Upper lobe of right lung (tissue), 1 donor: Measurements from ENCODE around the gene MACROD1. TPM values are rescaled to one million over a fixed set of nuclear protein-coding genes. Genes with fewer than 3 reads are reported as not detected.
A peak's percentile ranks its signal among the peaks of the same experiment; 100 is the strongest.

Experiments
- ATAC-seq: fragments of 200-7000 bp; cut with Tn5 transposase; one replicate; pipeline ENCODE4 v1.9.1; 2020; ENCODE audit warnings: mild to moderate bottlenecking, moderate library complexity
- DNase-seq: peaks from one replicate; pipeline ENCODE4 v3.0.0-alpha.2; 2020
- H3K27ac ChIP-seq: fragments of 200-600 bp; one replicate; pipeline ENCODE4 v1.8.0; 2022
- H3K27me3 ChIP-seq: fragments of 200-600 bp; one replicate; pipeline ENCODE4 v1.8.0; 2022; ENCODE audit warnings: mild to moderate bottlenecking
- H3K36me3 ChIP-seq: fragments of 200-600 bp; one replicate; pipeline ENCODE4 v1.8.0; 2022
- H3K4me1 ChIP-seq: fragments of 200-600 bp; one replicate; pipeline ENCODE4 v1.8.0; 2022
- H3K4me3 ChIP-seq: fragments of 200-600 bp; one replicate; pipeline ENCODE4 v1.8.0; 2022; ENCODE audit warnings: mild to moderate bottlenecking
- H3K9me3 ChIP-seq: fragments of 200-600 bp; one replicate; pipeline ENCODE4 v1.8.0; 2022
- intact Hi-C: fragments of 100-400 bp; cut with DNase I; formaldehyde crosslinking; loops from one replicate; pipeline ENCODE4 v1.11.0; 2022
- total RNA-seq: library from RNA; stranded (reverse); fragmentation: NEBNext Ultra II Directional; extraction: Animal tissue kit (Norgen Biotek cat#: 25700); gene quantifications from one replicate; pipeline ENCODE4 v1.2.1, GENCODE V29; 2021
- TF ChIP-seq, protein P1 (sequence below): fragments of 200-600 bp; IDR thresholded peaks from one replicate; pipeline ENCODE4 v1.8.0; 2022; ENCODE audit warnings: antibody characterized with exemption
- donor health status: DM: no; HTN: yes; CAD: no; lungs with severe emphysema.

Gene MACROD1
- total RNA-seq, 1 donor from 2014 or later, result 15.8 TPM

DNA sequence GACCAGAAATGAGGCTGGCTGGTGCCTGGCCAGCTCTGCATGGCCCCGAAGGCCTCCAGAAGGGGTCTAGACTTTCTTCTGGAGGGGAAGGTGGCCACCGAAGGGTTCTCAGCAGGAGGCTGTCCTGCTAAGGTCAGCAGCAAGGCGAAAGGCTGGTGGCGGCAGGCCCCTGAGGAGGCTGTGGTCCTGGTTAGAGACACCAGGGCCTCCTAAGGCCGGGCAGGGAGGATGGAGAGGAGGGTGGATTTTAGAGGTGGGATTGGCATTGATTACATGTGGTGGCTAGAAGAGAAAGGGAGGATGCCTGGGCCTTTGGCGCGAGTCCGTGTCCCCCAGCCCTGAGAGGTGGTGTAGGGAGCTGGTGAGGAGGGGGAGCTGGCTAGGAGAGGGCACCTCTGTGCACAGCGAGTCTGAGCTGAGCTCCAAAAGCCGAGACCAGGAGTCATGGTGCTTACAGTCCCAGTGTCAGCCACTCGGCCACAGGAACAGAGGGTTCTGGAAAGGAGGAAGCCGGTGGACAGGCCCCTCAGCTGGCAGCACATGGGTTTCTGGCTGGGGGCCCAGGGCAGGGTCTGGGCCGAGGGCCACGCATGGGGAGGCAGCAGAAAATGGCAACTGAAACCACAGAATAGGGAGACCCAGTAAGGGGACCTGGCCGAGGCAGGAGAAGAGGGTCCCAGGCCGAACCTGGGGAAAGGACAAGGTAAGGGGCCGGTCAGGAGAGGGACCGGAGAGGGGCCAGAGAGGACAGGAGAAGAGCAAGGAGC lies 43.1 kb upstream of the MACROD1 start:
- TF ChIP-seq, protein P1, sequence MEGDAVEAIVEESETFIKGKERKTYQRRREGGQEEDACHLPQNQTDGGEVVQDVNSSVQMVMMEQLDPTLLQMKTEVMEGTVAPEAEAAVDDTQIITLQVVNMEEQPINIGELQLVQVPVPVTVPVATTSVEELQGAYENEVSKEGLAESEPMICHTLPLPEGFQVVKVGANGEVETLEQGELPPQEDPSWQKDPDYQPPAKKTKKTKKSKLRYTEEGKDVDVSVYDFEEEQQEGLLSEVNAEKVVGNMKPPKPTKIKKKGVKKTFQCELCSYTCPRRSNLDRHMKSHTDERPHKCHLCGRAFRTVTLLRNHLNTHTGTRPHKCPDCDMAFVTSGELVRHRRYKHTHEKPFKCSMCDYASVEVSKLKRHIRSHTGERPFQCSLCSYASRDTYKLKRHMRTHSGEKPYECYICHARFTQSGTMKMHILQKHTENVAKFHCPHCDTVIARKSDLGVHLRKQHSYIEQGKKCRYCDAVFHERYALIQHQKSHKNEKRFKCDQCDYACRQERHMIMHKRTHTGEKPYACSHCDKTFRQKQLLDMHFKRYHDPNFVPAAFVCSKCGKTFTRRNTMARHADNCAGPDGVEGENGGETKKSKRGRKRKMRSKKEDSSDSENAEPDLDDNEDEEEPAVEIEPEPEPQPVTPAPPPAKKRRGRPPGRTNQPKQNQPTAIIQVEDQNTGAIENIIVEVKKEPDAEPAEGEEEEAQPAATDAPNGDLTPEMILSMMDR, result no peak
- Histone ChIP-seq H3K4me3 (no peak overlapping the region), H3K27ac (peak overlapping the region; percentile 17), H3K27me3 (no peaks in the 10 kb centered on the region), H3K4me1 (peaks cover 47% of the 10 kb centered on the region), H3K36me3 (peaks cover 10% of the 10 kb centered on the region), H3K9me3 (no peaks in the 10 kb centered on the region)
- ATAC-seq (no peak), DNase-seq (peak; percentile 63)
- intact Hi-C loops, result no loop called here

DNA sequence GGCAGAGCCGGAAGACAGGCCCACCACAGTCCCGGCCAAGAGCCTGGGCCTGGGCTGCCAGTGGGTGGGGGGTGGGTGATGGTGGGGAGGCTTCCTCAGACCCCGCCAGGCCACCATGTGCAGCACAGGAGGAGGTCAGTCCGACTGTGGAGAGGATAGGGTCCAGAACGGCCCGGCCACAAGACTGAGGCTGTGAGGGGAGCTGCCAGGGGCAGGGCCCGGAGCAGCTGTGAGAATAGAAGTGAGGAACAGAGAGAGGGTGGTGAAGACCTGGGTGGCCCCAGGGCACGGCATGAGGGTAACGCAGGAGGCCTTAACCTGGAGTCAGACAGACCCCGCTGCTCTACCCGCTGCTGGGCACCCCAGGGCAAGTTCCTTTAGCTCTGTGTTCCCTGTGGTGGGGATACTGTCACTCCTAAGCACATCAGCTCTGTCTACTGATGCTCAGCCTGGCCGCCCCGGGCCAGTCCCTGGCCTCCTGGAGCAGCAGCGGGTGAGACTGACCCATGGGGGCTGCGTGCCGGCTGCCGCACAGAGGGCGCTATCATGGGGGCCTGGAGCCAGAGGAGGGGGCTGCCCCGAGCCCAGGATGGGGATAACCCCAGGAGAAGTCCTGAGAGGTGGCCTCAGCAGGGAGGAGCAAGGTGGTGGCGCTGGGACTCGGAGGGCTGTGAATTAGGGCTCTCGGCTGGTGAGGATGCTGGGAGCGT lies 42.3 kb upstream of the MACROD1 start:
- Histone ChIP-seq H3K4me3 (peak overlapping the region; percentile 54), H3K36me3 (peaks cover 17% of the 10 kb centered on the region), H3K9me3 (no peaks in the 10 kb centered on the region), H3K27me3 (no peaks in the 10 kb centered on the region), H3K4me1 (peaks cover 47% of the 10 kb centered on the region), H3K27ac (peak overlapping the region; percentile 88)
- intact Hi-C loops, result no loop called here
- TF ChIP-seq, protein P1, result no peak
- DNase-seq (no peak), ATAC-seq (no peak)

DNA sequence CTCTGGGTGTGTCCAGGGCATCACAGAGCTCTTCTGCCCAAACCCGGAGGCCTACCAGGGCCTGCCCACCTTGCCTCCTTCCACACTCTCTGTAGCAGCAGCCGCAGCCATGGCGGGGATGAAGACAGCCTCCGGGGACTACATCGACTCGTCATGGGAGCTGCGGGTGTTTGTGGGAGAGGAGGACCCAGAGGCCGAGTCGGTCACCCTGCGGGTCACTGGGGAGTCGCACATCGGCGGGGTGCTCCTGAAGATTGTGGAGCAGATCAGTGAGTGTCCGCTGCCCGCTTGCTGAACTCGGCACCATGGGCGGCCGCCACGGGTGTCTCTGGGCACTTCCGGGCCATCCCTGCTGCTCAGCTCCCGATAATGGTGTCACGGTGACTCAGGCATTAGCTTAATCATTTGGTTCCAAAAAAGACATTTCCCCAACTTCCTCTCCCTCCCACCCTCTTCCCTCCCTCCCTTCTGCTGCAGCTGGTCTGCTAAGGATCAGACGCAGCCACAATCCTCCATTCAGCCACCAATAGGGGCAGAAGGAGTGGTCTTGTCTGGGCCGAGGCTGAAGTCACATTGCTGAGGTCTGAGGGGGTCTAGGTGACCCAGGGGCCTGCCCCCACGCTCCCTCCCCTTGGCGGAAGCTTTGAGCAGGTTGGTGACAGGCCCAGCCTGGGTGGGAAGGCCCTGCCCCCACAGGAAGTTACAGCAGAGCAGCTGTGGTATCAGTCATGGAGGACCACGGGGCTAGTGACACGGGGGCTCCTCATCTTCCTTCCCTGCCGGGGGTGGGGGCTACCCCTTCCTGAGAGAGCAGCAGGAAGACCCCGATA lies 41.6 kb upstream of the MACROD1 start:
- peaks cover 47% of the 10 kb centered on the region for H3K4me1 ChIP-seq
- intact Hi-C loops, result no loop called here
- ATAC-seq, result peak; percentile 60
- no peaks in the 10 kb centered on the region for H3K27me3 ChIP-seq
- DNase-seq, result peak; percentile 83
- TF ChIP-seq, protein P1, result no peak
- no peaks in the 10 kb centered on the region for H3K9me3 ChIP-seq
- H3K27ac ChIP-seq, result peak overlapping the region; percentile 88
- H3K4me3 ChIP-seq, result peak overlapping the region; percentile 54
- peaks cover 25% of the 10 kb centered on the region for H3K36me3 ChIP-seq

DNA sequence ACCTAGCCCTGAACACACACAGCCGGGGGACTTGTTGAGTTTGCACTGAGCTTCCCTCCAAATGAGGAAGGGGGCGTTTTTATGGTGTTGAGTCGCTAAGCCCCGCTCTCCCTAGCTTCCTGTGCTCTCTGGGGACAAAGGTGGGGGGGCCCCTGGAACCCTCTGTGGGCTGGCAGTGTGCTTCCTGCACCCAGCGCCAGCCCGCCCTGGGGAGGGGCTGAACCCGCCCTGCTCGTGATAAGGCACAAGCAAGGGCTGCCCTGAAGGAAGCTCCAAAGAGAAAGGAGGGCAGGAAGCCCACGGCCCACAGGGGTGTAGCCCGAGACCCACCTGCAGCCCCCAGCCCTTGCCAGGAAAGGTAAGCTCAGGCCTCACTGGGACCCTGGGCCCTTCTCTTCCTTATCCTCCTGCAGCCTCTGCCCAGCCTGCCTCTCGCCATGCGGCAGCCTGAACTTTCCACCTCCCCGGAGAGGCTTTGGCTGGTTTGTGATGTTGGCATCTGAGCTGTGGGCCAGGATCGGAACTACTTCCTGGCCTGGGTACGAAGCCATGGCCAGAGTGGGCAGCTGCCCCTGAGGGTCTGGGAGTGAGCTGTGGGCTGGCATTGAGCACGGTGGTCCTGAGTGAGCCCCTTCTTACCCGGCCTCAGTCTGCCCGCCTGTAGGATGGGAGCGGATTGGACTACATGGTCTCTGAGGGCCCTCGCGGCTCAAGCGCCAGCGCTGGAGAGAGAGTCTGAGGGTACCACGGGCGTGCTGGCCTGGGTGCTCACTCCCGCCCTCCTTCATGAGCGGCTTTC lies 40.7 kb upstream of the MACROD1 start, which contains the start of gene FERMT3:
Gene FERMT3, plus strand, starts transcription at position 265 of the 799 bp plus-strand sequence. CDS start 644 bp downstream, outside the sequence.
- Histone ChIP-seq H3K4me1 (peaks cover 47% of the 10 kb centered on the region), H3K9me3 (no peaks in the 10 kb centered on the region), H3K36me3 (peaks cover 28% of the 10 kb centered on the region), H3K27ac (peak within 1 kb of the TSS; percentile 88), H3K27me3 (no peaks in the 10 kb centered on the region), H3K4me3 (peak within 1 kb of the TSS; percentile 54)
- DNase-seq, result peak; percentile 88
- intact Hi-C loops, result no loop called here
- peak; percentile 69 for ATAC-seq
- TF ChIP-seq, protein P1, result no peak
